GM12878 (cell line): Measurements from ENCODE around the gene ZNF470. TPM values are rescaled to one million over a fixed set of nuclear protein-coding genes. Genes with fewer than 3 reads are reported as not detected.

Experiments used
- HDGF ChIP-seq: fragments of 450-650 bp; IDR thresholded peaks from 2 replicates; pipeline ENCODE4 v1.6.1; 2016; ENCODE audit warnings: antibody characterized with exemption
- MTA3 ChIP-seq: IDR thresholded peaks from 2 replicates; pipeline ENCODE4 v1.6.1; 2012; ENCODE audit warnings: low read length, inconsistent platforms, borderline replicate concordance
- REST ChIP-seq: IDR thresholded peaks from 2 replicates; pipeline ENCODE4 v1.6.1; 2012; ENCODE audit warnings: mild to moderate bottlenecking, low read depth, low read length
- SIN3A ChIP-seq: IDR thresholded peaks from 2 replicates; pipeline ENCODE4 v1.6.1; 2012; ENCODE audit warnings: low read depth, low read length, improper control_type of control experiment
- polyA plus RNA-seq, 11 experiments: library from polyadenylated mRNA; depleted of rRNA in 4 of 11; unstranded in 6 of 11; stranded (reverse) in 5 of 11; fragments of >200 nt; fragmentation: Nextera tagmentation in 4 of 11; fragmentation: Illumina TruSeq in 1 of 11; extraction: Ambion mirVana in 4 of 11; extraction: Trizol in 1 of 11; gene quantifications; 1 replicate in 1 of 11; 2 replicates in 10 of 11; pipeline versions ENCODE4 v1.2.1 to v1.2.3, GENCODE V29; 2011 to 2016; ENCODE audit warnings: inconsistent platforms in 2 of 11, missing spikeins in 2 of 11, low read depth in 1 of 11
- total RNA-seq, 4 experiments: library from RNA; depleted of rRNA in 3 of 4; stranded (reverse); fragments of >200 nt in 3 of 4; fragmentation: Illumina TruSeq in 1 of 4; extraction: Trizol in 1 of 4; gene quantifications; 2 replicates each; pipeline versions ENCODE4 v1.2.1 to v1.2.3, GENCODE V29; 2013 to 2021

The ZNF470 gene
- total and polyA plus RNA-seq, 10 of the 15 experiments (the other 5 are each of a cell fraction or from before 2014, with no cell fraction given), result 0.16 to 1.4 (median 0.56) TPM

- peak; percentile 96 for TF ChIP-seq REST
- TF ChIP-seq HDGF, result no peak
- TF ChIP-seq MTA3, result no peak
- TF ChIP-seq SIN3A, result peak; percentile 92
Observed at GRCh38 chr19:56637976-56638555, 70.8 kb downstream of the ZNF470 start (continued).

Other genes with a start within 250 kb of the ZNF470 start
Only the 7 nearest of the 8 such genes appear.
- 1.0 and 1.2 TPM in 2 replicates for gene ZNF583, start 163.1 kb upstream of the ZNF470 start, total RNA-seq (2014; rRNA removed)
- gene ZNF583, start 163.1 kb upstream of the ZNF470 start, total RNA-seq (2014; rRNA removed; fragmentation: Illumina TruSeq; extraction: Trizol), result 2.4 and 3.1 TPM in 2 replicates
- 1.6 and 1.8 TPM in 2 replicates for gene ZNF583, start 163.1 kb upstream of the ZNF470 start, total RNA-seq (2021)
- 1.4 and 2.5 TPM in 2 replicates for gene ZNF583, start 163.1 kb upstream of the ZNF470 start, polyA plus RNA-seq (2011; rRNA removed)
- gene ZNF583, start 163.1 kb upstream of the ZNF470 start, polyA plus RNA-seq (2014; fragmentation: Illumina TruSeq; extraction: Trizol), result 1.4 and 2.0 TPM in 2 replicates
- under 1 TPM; 0.40 to 0.60 TPM for gene ZNF583, start 163.1 kb upstream of the ZNF470 start, polyA plus RNA-seq (2014; fragmentation: Nextera tagmentation; extraction: Ambion mirVana)
- gene ZNF583, start 163.1 kb upstream of the ZNF470 start, polyA plus RNA-seq (2014; rRNA removed), result 0.54 and 1.3 TPM in 2 replicates
- 1 to 10 TPM; 2.2 to 2.7 TPM for gene ZNF583, start 163.1 kb upstream of the ZNF470 start, polyA plus RNA-seq (2016; fragmentation: Nextera tagmentation; extraction: Ambion mirVana)
- not detected in 2 replicates for gene ZNF667, start 90.1 kb upstream of the ZNF470 start, total RNA-seq (2014; rRNA removed)
- not detected in 2 replicates for gene ZNF667, start 90.1 kb upstream of the ZNF470 start, total RNA-seq (2014; rRNA removed; fragmentation: Illumina TruSeq; extraction: Trizol)
- gene ZNF667, start 90.1 kb upstream of the ZNF470 start, total RNA-seq (2021), result not detected in 2 replicates
- gene ZNF667, start 90.1 kb upstream of the ZNF470 start, polyA plus RNA-seq (2011; rRNA removed), result not detected in 2 replicates
- not detected in 2 replicates for gene ZNF667, start 90.1 kb upstream of the ZNF470 start, polyA plus RNA-seq (2014; fragmentation: Illumina TruSeq; extraction: Trizol)
- gene ZNF667, start 90.1 kb upstream of the ZNF470 start, polyA plus RNA-seq (2014; fragmentation: Nextera tagmentation; extraction: Ambion mirVana), result not detected
- gene ZNF667, start 90.1 kb upstream of the ZNF470 start, polyA plus RNA-seq (2014; rRNA removed), result not detected in 2 replicates
- gene ZNF667, start 90.1 kb upstream of the ZNF470 start, polyA plus RNA-seq (2016; fragmentation: Nextera tagmentation; extraction: Ambion mirVana), result under 1 TPM in 1 of 2 experiments, not detected in 1; 0.10 TPM
- gene ZNF471, start 59.6 kb upstream of the ZNF470 start, total RNA-seq (2014; rRNA removed), result not detected in 2 replicates
- gene ZNF471, start 59.6 kb upstream of the ZNF470 start, total RNA-seq (2014; rRNA removed; fragmentation: Illumina TruSeq; extraction: Trizol), result not detected in 2 replicates
- gene ZNF471, start 59.6 kb upstream of the ZNF470 start, total RNA-seq (2021), result 0.03 TPM in 1 of 2 replicates, not detected in the other
- not detected in 2 replicates for gene ZNF471, start 59.6 kb upstream of the ZNF470 start, polyA plus RNA-seq (2011; rRNA removed)
- not detected in 2 replicates for gene ZNF471, start 59.6 kb upstream of the ZNF470 start, polyA plus RNA-seq (2014; fragmentation: Illumina TruSeq; extraction: Trizol)
- not detected for gene ZNF471, start 59.6 kb upstream of the ZNF470 start, polyA plus RNA-seq (2014; fragmentation: Nextera tagmentation; extraction: Ambion mirVana)
- not detected in 2 replicates for gene ZNF471, start 59.6 kb upstream of the ZNF470 start, polyA plus RNA-seq (2014; rRNA removed)
- gene ZNF471, start 59.6 kb upstream of the ZNF470 start, polyA plus RNA-seq (2016; fragmentation: Nextera tagmentation; extraction: Ambion mirVana), result not detected
- 0.06 TPM in 1 of 2 replicates, not detected in the other for gene ZFP28, start 28.5 kb upstream of the ZNF470 start, total RNA-seq (2014; rRNA removed)
- 0.04 and 0.05 TPM in 2 replicates for gene ZFP28, start 28.5 kb upstream of the ZNF470 start, total RNA-seq (2014; rRNA removed; fragmentation: Illumina TruSeq; extraction: Trizol)
- gene ZFP28, start 28.5 kb upstream of the ZNF470 start, total RNA-seq (2021), result 0.05 TPM in 2 replicates
- gene ZFP28, start 28.5 kb upstream of the ZNF470 start, polyA plus RNA-seq (2011; rRNA removed), result 0.11 and 0.16 TPM in 2 replicates
- gene ZFP28, start 28.5 kb upstream of the ZNF470 start, polyA plus RNA-seq (2014; fragmentation: Illumina TruSeq; extraction: Trizol), result 0.13 and 0.14 TPM in 2 replicates
- gene ZFP28, start 28.5 kb upstream of the ZNF470 start, polyA plus RNA-seq (2014; fragmentation: Nextera tagmentation; extraction: Ambion mirVana), result under 1 TPM; 0.03 to 0.07 TPM
- gene ZFP28, start 28.5 kb upstream of the ZNF470 start, polyA plus RNA-seq (2014; rRNA removed), result 0.01 and 0.48 TPM in 2 replicates
- not detected for gene ZFP28, start 28.5 kb upstream of the ZNF470 start, polyA plus RNA-seq (2016; fragmentation: Nextera tagmentation; extraction: Ambion mirVana)
- 5.7 and 6.4 TPM in 2 replicates for gene ZNF71, start 27.8 kb downstream of the ZNF470 start, total RNA-seq (2014; rRNA removed)
- gene ZNF71, start 27.8 kb downstream of the ZNF470 start, total RNA-seq (2014; rRNA removed; fragmentation: Illumina TruSeq; extraction: Trizol), result 2.5 and 2.8 TPM in 2 replicates
- 5.6 and 5.8 TPM in 2 replicates for gene ZNF71, start 27.8 kb downstream of the ZNF470 start, total RNA-seq (2021)
- 0.84 and 0.92 TPM in 2 replicates for gene ZNF71, start 27.8 kb downstream of the ZNF470 start, polyA plus RNA-seq (2011; rRNA removed)
- gene ZNF71, start 27.8 kb downstream of the ZNF470 start, polyA plus RNA-seq (2014; fragmentation: Illumina TruSeq; extraction: Trizol), result 1.2 and 1.9 TPM in 2 replicates
- under 1 TPM; 0.48 to 0.95 TPM for gene ZNF71, start 27.8 kb downstream of the ZNF470 start, polyA plus RNA-seq (2014; fragmentation: Nextera tagmentation; extraction: Ambion mirVana)
- 4.1 and 4.8 TPM in 2 replicates for gene ZNF71, start 27.8 kb downstream of the ZNF470 start, polyA plus RNA-seq (2014; rRNA removed)
- 1 to 10 TPM; 4.8 to 5.6 TPM for gene ZNF71, start 27.8 kb downstream of the ZNF470 start, polyA plus RNA-seq (2016; fragmentation: Nextera tagmentation; extraction: Ambion mirVana)
- gene SMIM17, start 75.7 kb downstream of the ZNF470 start, total RNA-seq (2014; rRNA removed), result 0.23 and 0.33 TPM in 2 replicates
- gene SMIM17, start 75.7 kb downstream of the ZNF470 start, total RNA-seq (2014; rRNA removed; fragmentation: Illumina TruSeq; extraction: Trizol), result 0.13 TPM in 1 of 2 replicates, not detected in the other
- gene SMIM17, start 75.7 kb downstream of the ZNF470 start, total RNA-seq (2021), result 0.19 TPM in 1 of 2 replicates, not detected in the other
- not detected in 2 replicates for gene SMIM17, start 75.7 kb downstream of the ZNF470 start, polyA plus RNA-seq (2011; rRNA removed)
- 0.07 TPM in 1 of 2 replicates, not detected in the other for gene SMIM17, start 75.7 kb downstream of the ZNF470 start, polyA plus RNA-seq (2014; fragmentation: Illumina TruSeq; extraction: Trizol)
- gene SMIM17, start 75.7 kb downstream of the ZNF470 start, polyA plus RNA-seq (2014; fragmentation: Nextera tagmentation; extraction: Ambion mirVana), result not detected
- gene SMIM17, start 75.7 kb downstream of the ZNF470 start, polyA plus RNA-seq (2014; rRNA removed), result not detected in 2 replicates
- gene SMIM17, start 75.7 kb downstream of the ZNF470 start, polyA plus RNA-seq (2016; fragmentation: Nextera tagmentation; extraction: Ambion mirVana), result under 1 TPM in 1 of 2 experiments, not detected in 1; 0.20 TPM
- not detected in 2 replicates for gene ZNF835, start 104.3 kb downstream of the ZNF470 start, total RNA-seq (2014; rRNA removed)
- not detected in 2 replicates for gene ZNF835, start 104.3 kb downstream of the ZNF470 start, total RNA-seq (2014; rRNA removed; fragmentation: Illumina TruSeq; extraction: Trizol)
- gene ZNF835, start 104.3 kb downstream of the ZNF470 start, total RNA-seq (2021), result not detected in 2 replicates
- not detected in 2 replicates for gene ZNF835, start 104.3 kb downstream of the ZNF470 start, polyA plus RNA-seq (2011; rRNA removed)
- not detected in 2 replicates for gene ZNF835, start 104.3 kb downstream of the ZNF470 start, polyA plus RNA-seq (2014; fragmentation: Illumina TruSeq; extraction: Trizol)
- gene ZNF835, start 104.3 kb downstream of the ZNF470 start, polyA plus RNA-seq (2014; fragmentation: Nextera tagmentation; extraction: Ambion mirVana), result not detected
- not detected in 2 replicates for gene ZNF835, start 104.3 kb downstream of the ZNF470 start, polyA plus RNA-seq (2014; rRNA removed)
- gene ZNF835, start 104.3 kb downstream of the ZNF470 start, polyA plus RNA-seq (2016; fragmentation: Nextera tagmentation; extraction: Ambion mirVana), result not detected